ENCODE measurements around the gene SPEN.
"Not testable (repeated sequence)": the region's sequence is repeated elsewhere in the genome, so short reads cannot be mapped to it uniquely, and the experiment has no call there.

Gene SPEN

DNA sequence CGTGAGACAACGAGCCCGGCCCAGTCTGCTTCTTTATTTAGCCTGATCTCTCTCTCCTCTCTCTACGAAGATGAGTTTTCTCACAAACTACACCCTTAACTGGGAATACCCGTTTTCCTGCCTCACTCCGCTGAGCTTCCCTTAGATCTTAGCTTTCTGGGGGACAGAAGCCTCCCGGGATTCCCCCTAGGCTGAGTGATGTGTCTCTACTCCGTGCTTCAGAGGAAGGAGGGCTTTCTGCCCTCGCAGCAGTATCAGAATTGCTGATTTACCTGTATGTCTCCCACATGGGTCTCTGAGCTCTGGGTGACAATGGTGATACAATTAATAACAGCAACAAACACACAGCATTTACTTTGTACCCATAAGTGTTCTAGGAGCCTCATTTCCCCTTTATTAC lies 127.3 kb downstream of the SPEN start:
- DNase-seq = no peak

DNA sequence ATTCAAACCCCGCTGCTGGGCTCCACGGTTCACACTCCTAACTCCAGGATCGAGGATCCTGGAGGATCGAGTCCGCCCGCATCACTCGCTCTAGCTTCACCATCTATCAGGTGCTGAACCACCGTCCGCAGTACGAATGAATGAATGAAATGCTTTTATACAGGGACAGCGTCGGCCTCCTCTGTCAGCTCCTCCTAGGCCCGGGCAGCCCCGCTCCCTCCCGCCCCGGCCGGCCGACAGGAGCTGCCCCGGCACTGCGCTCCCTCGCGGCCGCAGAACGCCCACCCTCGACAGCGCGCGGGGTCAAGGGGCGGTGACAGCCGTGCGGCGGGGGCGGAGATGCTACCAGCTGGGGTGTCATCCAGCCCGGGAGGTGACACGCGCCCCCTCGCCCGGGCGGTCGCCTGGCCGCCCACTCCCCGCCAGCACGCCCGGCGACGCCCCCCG lies 127.9 kb downstream of the SPEN start:
- DNase-seq = peak in 37 of 56 donors; percentile 35 to 88 (median 70)

GRCh38 chr1:15975805-15976680 lies 128.5 kb downstream of the SPEN start, which contains the start of gene ZBTB17:
TSS of gene ZBTB17 (minus strand) at chr1:15976101. CDS start at chr1:15948495, 27,606 bp downstream.
- peak; percentile 34 to 93 (median 81) for DNase-seq

DNA sequence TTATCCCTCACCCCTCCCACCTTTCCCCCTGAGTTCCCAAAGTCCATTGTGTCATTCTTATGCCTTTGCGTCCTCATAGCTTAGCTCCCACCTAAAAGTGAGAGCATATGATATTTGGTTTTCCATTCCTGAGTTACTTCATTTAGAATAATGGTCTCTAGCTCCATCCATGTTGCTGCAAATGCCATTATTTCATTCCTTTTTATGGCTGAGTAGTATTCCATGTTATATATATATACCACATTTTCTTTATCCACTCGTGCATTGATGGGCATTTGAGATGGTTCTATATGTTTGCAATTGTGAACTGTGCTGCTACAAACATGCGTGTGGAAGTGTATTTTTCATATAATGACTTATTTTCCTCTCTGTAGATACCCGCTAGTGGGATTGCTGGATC lies 130.4 kb downstream of the SPEN start:
- not testable (repeated sequence) for DNase-seq

- no peak for DNase-seq
Observed at GRCh38 chr1:15981679-15982078, 134.2 kb downstream of the SPEN start.

DNA sequence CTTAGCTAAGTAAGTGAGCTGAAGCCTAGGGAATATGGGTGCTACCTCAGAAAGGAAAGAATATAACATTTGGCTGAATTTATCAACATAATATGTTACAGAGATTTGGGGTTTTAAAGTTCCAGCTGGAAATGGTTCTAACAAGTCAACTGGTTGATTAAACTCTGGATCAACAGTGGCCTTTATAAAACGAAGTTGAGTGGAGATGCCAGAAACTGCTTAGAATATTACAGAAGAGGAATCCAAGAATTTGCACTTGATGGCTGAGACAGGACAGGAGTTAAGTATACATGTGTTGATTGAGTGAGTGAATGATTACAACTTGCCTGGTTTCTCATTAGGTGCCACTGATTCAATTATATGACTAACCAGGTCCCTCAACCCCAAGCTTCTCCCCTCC lies 135.8 kb downstream of the SPEN start:
- no peak for DNase-seq

- DNase-seq = no peak
Observed at GRCh38 chr1:15985611-15986297, 138.2 kb downstream of the SPEN start.

- DNase-seq = no peak
Observed at GRCh38 chr1:15988856-15989736, 141.6 kb downstream of the SPEN start.

DNA sequence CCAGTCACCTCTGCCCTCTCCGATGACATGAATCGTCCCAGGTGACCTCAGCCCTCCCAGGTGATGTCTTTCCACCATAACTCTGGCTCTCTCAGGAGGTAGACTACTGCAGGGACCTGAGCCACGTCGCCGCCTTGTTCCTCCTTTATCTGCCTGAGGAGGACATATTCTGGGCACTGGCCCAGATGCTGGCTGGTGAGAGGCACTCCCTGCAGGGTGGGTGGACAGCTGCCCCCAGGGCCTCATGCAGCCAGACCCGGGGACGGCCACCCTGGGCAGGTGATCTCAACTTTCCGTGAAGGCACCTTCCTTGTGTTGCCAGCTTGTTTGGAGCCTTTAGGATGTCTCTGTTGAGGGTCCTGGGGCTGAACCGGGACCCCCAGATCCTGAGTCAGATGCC lies 142.3 kb downstream of the SPEN start:
- no peak for DNase-seq

Measured in amygdala (tissue), 56 donors.